D721Med (cell line): ENCODE data around the gene PAPOLG.

Source experiments
- DNase-seq: peaks from one replicate; pipeline ENCODE4 v3.0.0; 2011; ENCODE audit warnings: low spot score; ENCODE audit not compliant: insufficient read length
- FAIRE-seq: peaks from 2 replicates; lab custom pipeline; 2011; peaks lifted over from hg19 to GRCh38; lab: Jason Lieb, UNC
- CTCF ChIP-seq: IDR thresholded peaks from 2 replicates; pipeline ENCODE4 v1.5.1; 2012; ENCODE audit warnings: mild to moderate bottlenecking, control low read depth; ENCODE audit not compliant: insufficient read depth; ENCODE audit errors: missing control alignments

The PAPOLG gene

DNA sequence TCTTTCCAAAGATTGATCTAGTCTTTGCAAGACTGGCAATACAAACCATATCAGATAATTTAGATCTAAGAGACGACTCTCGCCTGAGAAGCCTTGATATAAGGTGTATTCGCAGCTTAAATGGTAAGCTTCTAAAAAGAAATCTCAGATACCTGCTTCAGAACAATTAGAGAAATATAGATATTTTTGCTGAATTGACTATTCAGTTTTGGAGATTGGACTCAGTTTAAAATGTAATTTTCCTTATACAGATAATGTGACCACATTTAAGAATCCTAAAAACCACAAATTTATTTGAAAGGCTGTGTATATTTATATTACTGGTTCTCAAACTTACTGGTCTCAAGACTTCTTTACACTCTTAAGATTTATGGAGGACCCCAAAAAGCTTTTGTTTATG lies 15.4 kb downstream of the PAPOLG start:
- TF ChIP-seq CTCF: no peak
- no peak for FAIRE-seq
- DNase-seq: no peak

DNA sequence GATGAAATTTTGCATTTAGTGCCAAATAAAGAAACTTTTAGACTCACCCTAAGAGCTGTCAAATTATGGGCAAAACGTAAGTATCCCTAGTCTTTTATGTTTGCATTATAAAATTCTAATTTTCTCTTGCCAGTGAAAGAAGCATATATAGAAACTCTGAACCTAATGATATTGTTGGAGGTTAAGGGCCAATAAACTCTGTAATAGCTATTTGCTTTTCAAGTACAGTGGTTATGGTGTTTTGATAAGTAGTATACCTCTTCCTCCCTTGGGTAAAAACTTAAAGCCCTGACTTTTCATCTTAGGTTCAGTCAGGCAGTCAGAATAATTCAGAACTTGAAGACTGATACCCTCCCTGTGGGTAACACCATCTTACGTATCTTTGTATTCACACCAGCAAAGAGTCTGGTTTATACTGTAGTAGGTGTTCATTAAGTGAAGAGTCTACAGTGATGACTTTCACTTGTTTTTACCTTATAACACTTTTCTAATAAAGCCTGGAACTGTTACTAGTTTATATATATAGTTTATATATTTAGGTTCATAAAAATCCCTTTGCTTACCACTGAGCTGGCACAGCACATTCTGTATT lies 19.1 kb downstream of the PAPOLG start:
- FAIRE-seq: no peak
- TF ChIP-seq CTCF: no peak
- no peak for DNase-seq

DNA sequence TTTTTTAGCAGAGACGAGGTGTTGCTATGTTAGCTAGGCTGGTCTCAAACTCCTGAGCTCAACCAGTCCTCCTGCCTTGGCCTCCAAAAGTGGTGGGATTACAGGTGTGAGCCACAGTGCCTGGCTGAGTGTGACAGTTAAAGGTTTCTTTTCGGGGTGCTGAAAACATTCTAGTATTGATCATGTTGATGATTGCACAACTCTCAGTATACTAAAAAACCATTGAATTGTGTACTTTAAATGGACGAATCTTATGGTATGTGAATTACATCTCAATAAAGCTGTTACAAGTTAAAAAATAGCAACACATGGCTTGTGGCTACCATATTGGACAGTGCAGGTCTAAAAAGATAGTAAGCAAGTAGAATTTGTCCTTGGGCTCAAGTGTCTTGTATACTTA lies 22.3 kb downstream of the PAPOLG start:
- no peak for DNase-seq
- TF ChIP-seq CTCF: no peak
- no peak for FAIRE-seq

DNA sequence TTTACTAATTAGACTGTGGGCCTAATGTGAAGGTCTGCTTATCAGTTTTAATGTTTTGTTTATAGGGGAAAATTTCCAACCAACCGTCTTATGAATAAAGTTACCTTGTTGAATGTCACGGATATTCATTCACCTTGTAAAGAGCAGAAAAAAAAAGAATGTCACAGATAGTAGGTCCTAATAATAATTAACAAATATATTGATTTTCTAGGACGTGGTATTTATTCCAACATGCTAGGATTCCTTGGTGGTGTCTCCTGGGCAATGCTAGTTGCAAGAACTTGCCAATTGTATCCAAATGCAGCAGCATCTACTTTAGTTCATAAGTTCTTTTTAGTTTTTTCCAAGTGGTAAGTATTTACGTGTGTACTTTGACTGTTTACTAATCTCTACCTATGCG lies 23.4 kb downstream of the PAPOLG start:
- DNase-seq (no peak), FAIRE-seq (no peak)
- no peak for TF ChIP-seq CTCF

GRCh38 chr2:60780721-60781120 lies 24.7 kb downstream of the PAPOLG start:
- no peak for DNase-seq
- FAIRE-seq: no peak

DNA sequence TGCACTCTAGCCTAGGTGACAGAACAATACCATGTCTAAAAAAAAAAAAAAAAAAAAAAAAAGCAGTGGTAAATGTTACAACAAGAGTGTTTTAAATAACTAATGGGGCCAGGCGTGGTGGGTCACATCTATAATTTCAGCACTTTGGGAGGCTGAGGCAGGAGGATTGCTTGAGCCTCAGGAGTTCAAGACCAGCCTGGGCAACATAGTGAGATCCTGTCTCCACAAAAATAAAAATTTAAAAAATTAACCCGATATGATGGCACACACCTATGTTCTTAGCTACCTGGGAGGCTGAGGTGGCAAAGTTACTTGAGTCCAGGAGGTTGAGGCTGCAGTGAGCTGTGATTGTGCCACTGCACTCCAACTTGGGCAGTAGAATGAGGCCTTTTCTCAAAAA lies 37.1 kb downstream of the PAPOLG start:
- no peak for TF ChIP-seq CTCF
- DNase-seq (no peak), FAIRE-seq (no peak)

More at GRCh38 chr2:60780721-60781120, 24.7 kb downstream of the PAPOLG start:
- TF ChIP-seq CTCF: no peak

DNA sequence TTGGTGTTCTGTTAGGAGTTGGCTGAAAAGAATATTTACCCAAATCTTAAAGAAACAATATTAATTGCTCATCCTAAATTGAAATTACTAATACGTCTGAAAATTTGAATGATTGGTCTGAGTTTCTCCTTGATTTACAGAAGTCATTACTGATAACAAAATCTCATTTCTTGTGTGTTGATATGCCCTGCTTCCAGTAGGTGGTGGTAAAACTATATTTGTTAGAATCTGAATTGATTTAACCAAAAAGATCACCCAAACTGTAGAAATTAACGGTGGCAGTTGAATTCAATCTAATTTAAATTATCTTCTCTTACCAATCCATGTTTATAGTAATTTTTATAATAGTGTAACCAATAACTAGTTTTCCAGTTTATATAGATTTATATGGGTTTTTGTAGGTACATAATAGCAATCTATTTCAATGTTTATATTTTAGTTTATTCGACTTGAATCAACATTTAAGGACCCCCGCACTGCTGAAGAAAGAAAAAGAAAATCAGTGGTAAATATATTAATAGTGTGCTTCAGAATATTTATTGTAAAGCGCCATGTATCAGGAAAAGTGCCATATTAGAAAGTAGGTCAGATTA lies 38.3 kb downstream of the PAPOLG start:
- DNase-seq (no peak), FAIRE-seq (peak; percentile 60)
- TF ChIP-seq CTCF: peak; percentile 54
